Smooth muscle cell of bladder (primary cell): ENCODE results near the gene SLC27A6. TPM values are rescaled to one million over a fixed set of nuclear protein-coding genes. Genes with fewer than 3 reads are reported as not detected.

Experiments
- total RNA-seq: library from RNA; depleted of rRNA; stranded (reverse); fragments of >200 nt; gene quantifications from 2 replicates; pipeline ENCODE4 v1.2.3, GENCODE V29; 2014

SLC27A6 gene
- 0.09 and 0.28 TPM in 2 replicates for total RNA-seq

GRCh38 chr5:128965011-128965637 lies at the start of gene SLC27A6:
TSS of gene SLC27A6 (plus strand) at chr5:128965488. CDS start at chr5:128966138, 650 bp downstream.

Other genes starting within 250 kb of the SLC27A6 start
- 15.5 and 17.8 TPM in 2 replicates for gene ISOC1, start 129.3 kb downstream of the SLC27A6 start, total RNA-seq